AG04449 (cell line): ENCODE data around the gene PMM2.

ENCODE experiments used
- CTCF ChIA-PET: fragments of 350-600 bp; formaldehyde crosslinking; extraction: SDS; loops from one replicate; lab custom pipeline; 2021; ENCODE audit warnings: antibody characterized with exemption; lab: Yijun Ruan, JAX
- POLR2A ChIA-PET: fragments of 400-600, 350-600 bp; formaldehyde crosslinking; extraction: SDS; loops from one replicate; lab custom pipeline; 2020; ENCODE audit warnings: antibody characterized with exemption, inconsistent platforms; lab: Yijun Ruan, JAX
- DNase-seq: peaks from one replicate; pipeline ENCODE4 v3.0.0-alpha.2; 2010; ENCODE audit warnings: low read depth, low spot score
- H3K4me3 ChIP-seq: 2 replicates; pipeline ENCODE4 v1.5.1; 2011; ENCODE audit warnings: low read depth, mild to moderate bottlenecking, control low read depth, low read length
- TF ChIP-seq, protein P1 (sequence below): IDR thresholded peaks from one replicate; pipeline ENCODE4 v1.5.1; 2011; ENCODE audit warnings: mild to moderate bottlenecking, moderate library complexity, low read length, control low read depth, inconsistent platforms; ENCODE audit not compliant: insufficient read depth; ENCODE audit errors: missing control alignments

The PMM2 gene

DNA sequence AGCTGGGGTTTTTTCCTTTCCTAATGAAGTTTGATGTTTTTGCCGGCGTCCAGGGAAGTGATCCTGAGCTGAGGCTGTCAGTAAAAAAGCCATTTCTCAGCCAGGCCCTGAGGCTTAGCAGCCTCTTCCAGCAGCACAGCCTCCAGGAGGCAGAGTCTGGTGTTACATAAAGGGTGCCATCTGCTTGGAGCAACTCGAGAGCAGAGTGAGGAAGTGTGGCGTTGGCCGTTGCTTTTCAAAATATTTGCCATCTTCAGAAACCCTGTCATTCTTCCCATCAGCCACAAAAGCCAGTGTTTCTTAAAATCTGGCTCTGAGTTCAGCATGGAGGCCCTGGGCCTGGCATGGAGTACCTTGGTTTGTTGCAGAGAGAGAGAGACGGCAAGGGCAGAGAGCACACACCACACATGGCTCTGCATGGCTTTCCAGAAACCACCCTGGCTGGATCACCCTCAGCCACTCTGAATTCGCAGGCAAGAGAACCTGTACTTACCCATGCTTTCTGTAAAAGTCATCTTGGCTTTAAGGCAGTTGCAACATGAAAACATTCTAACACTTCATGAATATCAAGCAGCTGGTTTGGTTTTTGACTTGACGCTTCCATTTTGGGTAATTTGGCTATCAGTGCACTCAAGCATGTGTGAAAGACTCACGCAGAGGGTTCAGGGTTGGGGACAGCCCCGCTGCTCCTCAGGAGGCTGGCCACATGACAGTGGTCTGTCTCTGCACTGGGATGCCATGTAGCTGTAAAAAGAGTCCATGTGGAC, 21.0 kb downstream of the PMM2 start:
- POLR2A ChIA-PET, result interaction anchor here (0.8 kb wide), 1 partner anchor 13 kb away, joined by 3 read pairs; no protein-coding TSS in a partner anchor
- no peak overlapping the region for H3K4me3 ChIP-seq
- TF ChIP-seq, protein P1, sequence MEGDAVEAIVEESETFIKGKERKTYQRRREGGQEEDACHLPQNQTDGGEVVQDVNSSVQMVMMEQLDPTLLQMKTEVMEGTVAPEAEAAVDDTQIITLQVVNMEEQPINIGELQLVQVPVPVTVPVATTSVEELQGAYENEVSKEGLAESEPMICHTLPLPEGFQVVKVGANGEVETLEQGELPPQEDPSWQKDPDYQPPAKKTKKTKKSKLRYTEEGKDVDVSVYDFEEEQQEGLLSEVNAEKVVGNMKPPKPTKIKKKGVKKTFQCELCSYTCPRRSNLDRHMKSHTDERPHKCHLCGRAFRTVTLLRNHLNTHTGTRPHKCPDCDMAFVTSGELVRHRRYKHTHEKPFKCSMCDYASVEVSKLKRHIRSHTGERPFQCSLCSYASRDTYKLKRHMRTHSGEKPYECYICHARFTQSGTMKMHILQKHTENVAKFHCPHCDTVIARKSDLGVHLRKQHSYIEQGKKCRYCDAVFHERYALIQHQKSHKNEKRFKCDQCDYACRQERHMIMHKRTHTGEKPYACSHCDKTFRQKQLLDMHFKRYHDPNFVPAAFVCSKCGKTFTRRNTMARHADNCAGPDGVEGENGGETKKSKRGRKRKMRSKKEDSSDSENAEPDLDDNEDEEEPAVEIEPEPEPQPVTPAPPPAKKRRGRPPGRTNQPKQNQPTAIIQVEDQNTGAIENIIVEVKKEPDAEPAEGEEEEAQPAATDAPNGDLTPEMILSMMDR, result no peak
- no peak for DNase-seq
- CTCF ChIA-PET, result interaction anchor here (1.5 to 2.0 kb wide), 2 partner anchors 10 to 61 kb away, joined by 7 read pairs; no protein-coding TSS in a partner anchor

DNA sequence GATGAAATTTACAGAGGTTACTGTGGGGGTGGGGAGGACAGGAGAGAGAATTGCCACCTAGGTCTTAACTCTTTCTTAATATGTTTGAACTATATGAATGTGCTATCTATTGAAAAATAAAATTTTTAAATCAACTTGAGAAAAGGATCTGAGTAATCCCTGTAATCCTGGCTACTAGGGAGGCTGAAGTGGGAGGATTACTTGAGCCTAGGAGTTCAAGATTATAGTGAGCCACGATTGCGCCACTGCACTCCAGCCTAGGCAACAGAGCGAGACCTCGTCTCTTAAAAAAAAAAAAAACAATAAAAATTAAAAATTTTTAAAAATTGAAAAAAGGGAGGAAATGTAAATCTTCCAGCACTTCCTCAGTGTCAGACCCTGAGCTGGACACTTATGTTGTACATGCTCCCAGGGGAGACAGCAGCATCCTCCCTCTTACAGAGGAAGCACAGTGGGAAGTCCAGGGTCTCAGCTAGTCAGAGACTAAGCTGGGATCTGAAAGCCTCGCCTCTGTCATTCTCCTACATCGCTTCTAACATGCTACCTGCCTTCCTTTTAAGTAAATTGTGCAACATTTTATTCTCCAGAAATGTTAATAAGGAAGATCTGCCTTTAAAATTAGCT, 21.9 kb downstream of the PMM2 start:
- DNase-seq, result no peak
- H3K4me3 ChIP-seq, result no peak overlapping the region
- CTCF ChIA-PET, result interaction anchor here (1.5 to 2.0 kb wide), 2 partner anchors 9 to 61 kb away, joined by 7 read pairs; no protein-coding TSS in a partner anchor
- TF ChIP-seq, protein P1, result no peak
- POLR2A ChIA-PET, result interaction anchor here (0.8 to 1.1 kb wide), 2 partner anchors 14 to 41 kb away, joined by 3 read pairs; no protein-coding TSS in a partner anchor

DNA sequence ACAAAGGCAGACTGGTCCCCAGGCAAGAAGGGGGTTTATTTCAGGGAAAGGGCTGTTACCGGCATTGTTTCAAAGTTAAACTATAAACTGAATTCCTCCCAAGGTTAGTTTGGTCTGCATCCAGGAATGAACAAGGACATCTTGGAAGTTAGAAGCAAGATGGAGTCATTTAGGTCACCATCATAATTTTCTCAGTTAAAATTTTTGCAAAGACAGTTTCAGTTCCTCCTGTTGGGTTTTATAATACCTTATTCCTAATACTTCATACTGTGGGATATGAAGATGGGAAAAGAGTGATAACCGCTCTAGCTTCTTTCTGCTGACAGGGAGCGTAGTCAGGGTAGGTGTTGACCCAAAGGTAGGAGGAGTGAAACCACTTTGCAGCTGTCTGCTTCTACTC, 24.8 kb downstream of the PMM2 start:
- H3K4me3 ChIP-seq, result no peak overlapping the region
- DNase-seq, result no peak
- TF ChIP-seq, protein P1, result no peak
- CTCF ChIA-PET, result interaction anchor here (0.6 to 1.8 kb wide), 3 partner anchors 52 to 187 kb away, joined by 3 to 5 read pairs (median 4); no protein-coding TSS in a partner anchor
- POLR2A ChIA-PET, result no interaction called here

DNA sequence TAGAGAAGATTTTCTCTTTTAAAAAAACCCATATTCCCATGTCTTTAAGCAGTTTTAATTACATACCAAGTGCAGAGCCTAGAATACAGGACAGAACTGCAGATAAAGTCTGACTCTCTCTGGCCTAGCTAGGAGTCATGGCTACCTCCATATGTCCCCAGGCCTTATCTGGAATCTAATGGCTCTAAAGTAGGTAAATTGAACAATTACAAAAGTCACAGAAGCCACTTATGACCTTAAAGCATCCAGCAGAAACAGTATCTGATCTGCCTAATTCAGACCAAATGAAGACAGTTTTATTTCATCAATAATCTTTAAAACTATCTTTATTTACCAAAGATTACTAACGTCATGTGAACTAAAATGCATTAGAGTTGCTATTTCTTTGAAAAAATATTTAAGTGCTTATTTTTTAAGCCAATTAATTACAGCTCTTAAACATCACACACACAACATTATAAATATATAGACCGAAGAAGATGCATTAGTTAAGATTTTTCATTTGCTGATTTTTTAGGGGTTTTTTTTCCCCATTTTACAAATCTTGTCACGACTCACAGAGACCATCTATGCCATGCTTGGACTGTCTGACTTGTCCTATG, 28.7 kb downstream of the PMM2 start:
- H3K4me3 ChIP-seq, result no peak overlapping the region
- ChIA-PET CTCF (interaction anchor here (0.7 kb wide), 1 partner anchor 26 kb away, joined by 3 read pairs; no protein-coding TSS in a partner anchor), POLR2A (no interaction called here)
- no peak for DNase-seq
- TF ChIP-seq, protein P1, result no peak

DNA sequence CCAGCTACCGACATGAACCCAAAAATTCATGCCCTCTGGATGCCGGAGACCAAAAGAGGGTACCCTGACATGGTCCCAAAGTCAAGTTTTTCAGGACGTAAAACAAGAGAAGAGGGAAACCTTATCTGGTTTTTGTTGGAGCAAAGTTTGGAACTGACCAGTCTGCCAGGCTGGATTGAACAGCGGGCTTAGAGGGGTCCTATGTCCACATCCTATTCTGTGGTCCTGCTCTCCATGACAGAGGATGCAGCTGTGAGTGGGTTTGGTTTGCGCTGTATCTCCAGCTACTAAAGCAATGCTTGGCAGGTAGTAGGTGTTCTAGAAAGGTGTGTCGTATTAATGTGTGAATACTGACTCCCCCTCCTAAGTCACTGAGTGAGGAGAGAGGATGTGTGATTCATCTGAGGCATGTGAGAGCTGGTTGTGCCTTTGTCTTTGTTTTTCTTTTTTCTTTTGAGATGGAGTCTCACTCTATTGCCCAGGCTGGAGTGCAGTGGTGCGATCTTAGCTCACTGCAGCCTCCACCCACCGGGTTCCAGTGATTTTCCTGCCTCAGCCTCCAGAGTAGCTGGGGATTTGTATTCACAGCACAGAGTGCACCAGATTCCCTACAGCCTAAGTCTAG, 31.0 kb downstream of the PMM2 start:
- TF ChIP-seq, protein P1, result no peak
- ChIA-PET CTCF (interaction anchor here (0.7 to 2.1 kb wide), 5 partner anchors 9 to 54 kb away, joined by 3 to 7 read pairs (median 4); no protein-coding TSS in a partner anchor), POLR2A (interaction anchor here (0.7 to 1.1 kb wide), 2 partner anchors 20 to 27 kb away, joined by 3 read pairs; no protein-coding TSS in a partner anchor)
- H3K4me3 ChIP-seq, result no peak overlapping the region
- no peak for DNase-seq
